ENCODE results near the gene DOP1A. TPM values are rescaled to one million over a fixed set of nuclear protein-coding genes. Genes with fewer than 3 reads are reported as not detected.

The DOP1A gene
- total and polyA plus RNA-seq, 2 of the 13 experiments (the other 11 are each of a cell fraction or from before 2014, with no cell fraction given), result 5.2 to 16.7 TPM

GRCh38 chr6:83067448-83068439 lies at the start of gene DOP1A (continued):
- no peak for TF ChIP-seq ZNF484 (CRISPR knock-in tag; IDR thresholded peaks at IDR 0.05; ENCODE audit: borderline replicate concordance, low read depth)
- TF ChIP-seq ZNF460 (CRISPR knock-in tag; IDR thresholded peaks at IDR 0.05; ENCODE audit: borderline replicate concordance), result 0 out of 2 replicates have a peak, but pooled peaks have one; percentile 31
- no peak for TF ChIP-seq REST (IDR thresholded peaks at IDR 0.05; ENCODE audit: borderline replicate concordance in 1 of 2, low read depth in 1 of 2, low read length in 2 of 2)
- TF ChIP-seq ZNF800 (CRISPR knock-in tag; IDR thresholded peaks at IDR 0.05), result peak; percentile 76
- peak; percentile 52; the same call in 1 of the 2 replicates for TF ChIP-seq SOX5 (CRISPR knock-in tag; IDR thresholded peaks at IDR 0.05; ENCODE audit: borderline replicate concordance)
- TF ChIP-seq NAIF1 (CRISPR knock-in tag; IDR thresholded peaks at IDR 0.05; ENCODE audit: borderline replicate concordance), result no peak
- 0 out of 2 replicates have a peak, but pooled peaks have one; percentile 44 for TF ChIP-seq ZKSCAN8 (CRISPR knock-in tag; IDR thresholded peaks at IDR 0.05; ENCODE audit: borderline replicate concordance)
- peak; percentile 28; the same call in 1 of the 2 replicates for TF ChIP-seq ZNF792 (CRISPR knock-in tag; IDR thresholded peaks at IDR 0.05)
- TF ChIP-seq CSRNP2 (CRISPR knock-in tag; conservative IDR thresholded peaks at IDR 0.05; ENCODE audit: low read depth), result no peak
- 0 out of 2 replicates have a peak, but pooled peaks have one; percentile 44 for TF ChIP-seq ZNF234 (CRISPR knock-in tag; conservative IDR thresholded peaks at IDR 0.05)
- TF ChIP-seq ZNF546 (CRISPR knock-in tag; conservative IDR thresholded peaks at IDR 0.05), result no peak
- peak; percentile 97 for TF ChIP-seq UBTF (CRISPR knock-in tag; IDR thresholded peaks at IDR 0.05)
- TF ChIP-seq REL (CRISPR knock-in tag; conservative IDR thresholded peaks at IDR 0.05), result 0 out of 2 replicates have a peak, but pooled peaks have one; percentile 32
- TF ChIP-seq ZBTB14 (CRISPR knock-in tag; IDR thresholded peaks at IDR 0.05), result peak; percentile 45; the same call in 1 of the 2 replicates
- peak; percentile 69 for TF ChIP-seq ARNTL (CRISPR knock-in tag; IDR thresholded peaks at IDR 0.05)
- TF ChIP-seq SIN3B (IDR thresholded peaks at IDR 0.05; ENCODE audit: low read length), result 0 out of 2 replicates have a peak, but pooled peaks have one; percentile 53
